Spleen (tissue), 11 donors: ENCODE data around the gene SLC27A1. TPM values are rescaled to one million over a fixed set of nuclear protein-coding genes. Genes with fewer than 3 reads are reported as not detected.

ENCODE experiments used
- DNase-seq: peaks from one replicate; pipeline ENCODE4 v3.0.0-alpha.2; 2020
- H3K27ac ChIP-seq, 8 donors: fragments of 200-600 bp; sonication (generic) in 7 of 8; 1 replicate in 4 of 8; 2 replicates in 4 of 8; pipeline versions ENCODE4 v1.5.0 to v1.8.0; 2016 to 2021; ENCODE audit warnings: inconsistent platforms in 4 of 8, mild to moderate bottlenecking in 4 of 8, moderate library complexity in 1 of 8
- H3K27me3 ChIP-seq, 7 donors: fragments of 200-600 bp; sonication (generic) in 6 of 7; replicated peaks in 1 of 7; 1 replicate in 4 of 7; 2 replicates in 3 of 7; pipeline versions ENCODE4 v1.5.0 to v1.8.0; 2016 to 2021; ENCODE audit warnings: inconsistent platforms in 3 of 7, mild to moderate bottlenecking in 1 of 7
- H3K36me3 ChIP-seq, 6 donors: fragments of 200-600 bp; sonication (generic) in 5 of 6; 1 replicate in 4 of 6; 2 replicates in 2 of 6; pipeline versions ENCODE4 v1.5.0 to v1.8.0; 2016 to 2021; ENCODE audit warnings: inconsistent platforms in 2 of 6
- H3K4me1 ChIP-seq, 6 donors: fragments of 200-600 bp; sonication (generic) in 5 of 6; 1 replicate in 3 of 6; 2 replicates in 3 of 6; pipeline versions ENCODE4 v1.5.0 to v1.8.0; 2016 to 2021; ENCODE audit warnings: inconsistent platforms in 3 of 6
- H3K4me3 ChIP-seq, 8 donors: fragments of 200-600 bp; sonication (generic) in 7 of 8; 1 replicate in 4 of 8; 2 replicates in 4 of 8; pipeline versions ENCODE4 v1.5.0 to v1.8.0; 2016 to 2021; ENCODE audit warnings: inconsistent platforms in 4 of 8, mild to moderate bottlenecking in 4 of 8, moderate library complexity in 2 of 8
- H3K9me3 ChIP-seq, 8 donors: fragments of 200-600 bp; sonication (generic) in 7 of 8; 1 replicate in 4 of 8; 2 replicates in 4 of 8; pipeline versions ENCODE4 v1.5.0 to v1.8.0; 2016 to 2021; ENCODE audit warnings: inconsistent platforms in 4 of 8
- CTCF ChIP-seq, 11 experiments: fragments of 200-600 bp in 7 of 11; fragments of 450-650 bp in 4 of 11; sonication (generic) in 4 of 11; IDR thresholded peaks in 8 of 11; conservative IDR thresholded peaks in 3 of 11; 1 replicate in 7 of 11; 2 replicates in 4 of 11; pipeline versions ENCODE4 v1.4.0 to v1.8.0; 2016 to 2021; ENCODE audit warnings: antibody characterized with exemption in 11 of 11, inconsistent platforms in 4 of 11, mild to moderate bottlenecking in 1 of 11
- POLR2A ChIP-seq, 3 donors: fragments of 450-650 bp; IDR thresholded peaks; one replicate each; pipeline ENCODE4 v1.5.1; 2017; ENCODE audit warnings: antibody characterized with exemption in 3 of 3, mild to moderate bottlenecking in 1 of 3
- POLR2AphosphoS5 ChIP-seq, 3 donors: sonication (generic); formaldehyde crosslinking; IDR thresholded peaks; one replicate each; pipeline ENCODE4 v1.5.1; 2017; ENCODE audit warnings: antibody characterized with exemption in 3 of 3
- WGBS, 5 donors: extraction: QIAGEN DNeasy Blood & Tissue Kit in 3 of 5; methylation state at CpG; one replicate each; pipeline versions ENCODE4 v1.1.5 to v1.1.7; 2013 to 2018; 5-methylcytosine and 5-hydroxymethylcytosine counted together
- intact Hi-C: fragments of 100-400 bp; cut with DNase I; formaldehyde crosslinking; loops from one replicate; pipeline ENCODE4 v1.15.0; 2023; ENCODE audit warnings: low total_unique reads
- polyA plus RNA-seq, 3 donors: library from polyadenylated mRNA; stranded (reverse); fragments of 200-250 nt; gene quantifications; one replicate each; pipeline ENCODE4 v1.2.1, GENCODE V29; 2013
- total RNA-seq, 7 donors: library from RNA; depleted of rRNA in 3 of 7; stranded (reverse); fragments of >200 nt in 3 of 7; fragmentation: NEBNext Ultra II Directional in 4 of 7; extraction: Animal tissue kit (Norgen Biotek cat#: 25700) in 4 of 7; gene quantifications; one replicate each; pipeline versions ENCODE4 v1.1.0 to v1.2.1, GENCODE V29; 2016 to 2021
- donor health status: healthy with polysubstance abuse.
- donor health status: DM: no; HTN: no; CAD: no; lungs with moderate emphysema.
- donor health status: DM: no; HTN: no; CAD: no.
- donor health status: Bipolar disorder and iron deficiency.
- donor health status: healthy.
- donor health status: DM: no; HTN: no; CAD: no.
- donor health status: DM: yes; HTN: yes; CAD: no.

SLC27A1 gene
- total and polyA plus RNA-seq, 10 donors, result 4.8 to 23.3 (median 14.8) TPM

GRCh38 chr19:17543986-17544385 is 73.7 kb downstream of the SLC27A1 start:
- DNase-seq, result no peak
- peaks cover 0 to 28% (median 0%) of the 10 kb centered on the region in 6 donors for H3K36me3 ChIP-seq
- intact Hi-C loops, result no loop called here
- WGBS, 5 donors, result 67 to 83% (median 76%) methylated on average over 4 of the region's 4 CpGs
- no peak overlapping the region for H3K4me3 ChIP-seq
- no peaks in the 10 kb centered on the region for H3K27me3 ChIP-seq
- TF ChIP-seq CTCF (IDR thresholded peaks at IDR 0.05 in 8 of 11, conservative IDR thresholded peaks at IDR 0.05 in 3 of 11), result no peak
- no peak for TF ChIP-seq POLR2A (IDR thresholded peaks at IDR 0.05)
- TF ChIP-seq POLR2AphosphoS5 (IDR thresholded peaks at IDR 0.05), result no peak
- H3K4me1 ChIP-seq, result peaks cover 1 to 22% (median 7%) of the 10 kb centered on the region in 6 donors
- H3K27ac ChIP-seq, result peak overlapping the region in 1 of 8 donors; percentile 10
- no peaks in the 10 kb centered on the region for H3K9me3 ChIP-seq

GRCh38 chr19:17544418-17544817 is 74.1 kb downstream of the SLC27A1 start:
- intact Hi-C loops, result no loop called here
- H3K27me3 ChIP-seq, result no peaks in the 10 kb centered on the region
- peak overlapping the region in 1 of 8 donors; percentile 10 for H3K27ac ChIP-seq
- DNase-seq, result no peak
- no peak overlapping the region for H3K4me3 ChIP-seq
- WGBS, 5 donors, result 85 to 98% (median 90%) methylated on average over 4 of the region's 4 CpGs
- H3K9me3 ChIP-seq, result no peaks in the 10 kb centered on the region
- no peak for TF ChIP-seq POLR2A (IDR thresholded peaks at IDR 0.05)
- no peak for TF ChIP-seq POLR2AphosphoS5 (IDR thresholded peaks at IDR 0.05)
- TF ChIP-seq CTCF (IDR thresholded peaks at IDR 0.05 in 8 of 11, conservative IDR thresholded peaks at IDR 0.05 in 3 of 11), result no peak
- H3K36me3 ChIP-seq, result peaks cover 0 to 32% (median 0%) of the 10 kb centered on the region in 6 donors
- peaks cover 0 to 18% (median 2%) of the 10 kb centered on the region in 6 donors for H3K4me1 ChIP-seq

GRCh38 chr19:17548145-17548544 is 77.8 kb downstream of the SLC27A1 start:
- intact Hi-C loops, result no loop called here
- WGBS, 5 donors, result 91 to 95% (median 92%) methylated on average over 6 of the region's 6 CpGs
- H3K9me3 ChIP-seq, result no peaks in the 10 kb centered on the region
- peaks cover 0 to 6% (median 2%) of the 10 kb centered on the region in 6 donors for H3K4me1 ChIP-seq
- no peak for DNase-seq
- H3K36me3 ChIP-seq, result peaks cover 0 to 47% (median 0%) of the 10 kb centered on the region in 6 donors
- no peaks in the 10 kb centered on the region for H3K27me3 ChIP-seq
- peak overlapping the region in 1 of 8 donors; percentile 16 for H3K27ac ChIP-seq
- no peak overlapping the region for H3K4me3 ChIP-seq
- TF ChIP-seq POLR2AphosphoS5 (IDR thresholded peaks at IDR 0.05), result no peak
- no peak for TF ChIP-seq CTCF (IDR thresholded peaks at IDR 0.05 in 8 of 11, conservative IDR thresholded peaks at IDR 0.05 in 3 of 11)
- TF ChIP-seq POLR2A (IDR thresholded peaks at IDR 0.05), result no peak

GRCh38 chr19:17549085-17549740 is 78.9 kb downstream of the SLC27A1 start:
- peaks cover 0 to 17% (median 10%) of the 10 kb centered on the region in 6 donors for H3K4me1 ChIP-seq
- 69 to 88% (median 74%) methylated on average over 5 of the region's 5 CpGs for WGBS, 5 donors
- TF ChIP-seq POLR2A (IDR thresholded peaks at IDR 0.05) (no peak), POLR2AphosphoS5 (IDR thresholded peaks at IDR 0.05) (no peak), CTCF (IDR thresholded peaks at IDR 0.05 in 8 of 11, conservative IDR thresholded peaks at IDR 0.05 in 3 of 11) (no peak)

More at GRCh38 chr19:17549085-17549740, 78.9 kb downstream of the SLC27A1 start:
- Histone ChIP-seq H3K4me3 (no peak overlapping the region), H3K36me3 (peaks cover 0 to 41% (median 0%) of the 10 kb centered on the region in 6 donors), H3K27me3 (no peaks in the 10 kb centered on the region), H3K27ac (no peak overlapping the region), H3K9me3 (no peaks in the 10 kb centered on the region)
- intact Hi-C loops, result no loop called here
- no peak for DNase-seq
